ENCODE measurements around the gene CARMIL1. TPM values are rescaled to one million over a fixed set of nuclear protein-coding genes. Genes with fewer than 3 reads are reported as not detected.

CARMIL1 gene
- total RNA-seq, 1 donor from 2014 or later, result 3.4 TPM

DNA sequence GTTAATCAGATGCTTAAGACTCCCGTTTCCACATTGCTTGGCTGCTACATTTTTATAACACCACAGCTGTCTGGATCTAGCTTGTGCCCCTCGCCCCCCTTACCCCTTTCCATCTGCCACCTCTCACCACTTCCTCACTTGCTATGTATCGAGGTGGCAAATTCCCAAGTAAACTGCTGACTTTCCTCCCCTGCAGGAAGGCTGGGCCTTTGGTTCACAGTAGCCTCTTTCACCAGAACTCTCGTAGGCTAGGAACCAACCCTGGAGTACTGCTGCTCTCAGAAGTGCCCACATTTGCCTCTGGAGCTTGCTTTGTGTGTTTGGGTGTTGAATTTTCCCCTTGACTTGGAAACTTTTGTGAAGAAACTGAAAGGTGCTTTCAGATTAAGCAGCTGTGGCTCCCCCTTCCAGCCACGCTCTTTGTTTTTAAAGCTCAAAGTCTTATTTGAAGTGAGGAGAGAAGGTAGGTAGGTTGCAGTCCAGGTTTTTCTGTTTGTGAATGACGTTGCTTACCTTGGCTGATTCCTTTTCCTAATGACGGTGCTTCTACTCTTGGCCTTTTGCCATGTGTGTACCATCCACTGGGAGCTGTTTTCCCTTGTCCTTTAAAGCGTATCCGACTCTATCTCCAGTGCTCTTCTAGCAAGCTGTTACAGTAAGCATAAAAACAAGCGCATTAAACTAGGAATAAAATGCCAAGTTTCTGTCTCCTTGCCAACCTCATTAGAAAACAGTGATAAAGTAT is 90.4 kb downstream of the CARMIL1 start:
- Mint-ChIP-seq H3K27me3 (no peaks in the 10 kb centered on the region), H3K36me3 (ENCODE audit: low read depth) (no peaks in the 10 kb centered on the region), H3K27ac (peak overlapping the region; percentile 22), H3K4me3 (no peak overlapping the region), H3K9me3 (peaks cover 4% of the 10 kb centered on the region), H3K4me1 (peaks cover 70% of the 10 kb centered on the region)
- TF ChIP-seq, protein P1, sequence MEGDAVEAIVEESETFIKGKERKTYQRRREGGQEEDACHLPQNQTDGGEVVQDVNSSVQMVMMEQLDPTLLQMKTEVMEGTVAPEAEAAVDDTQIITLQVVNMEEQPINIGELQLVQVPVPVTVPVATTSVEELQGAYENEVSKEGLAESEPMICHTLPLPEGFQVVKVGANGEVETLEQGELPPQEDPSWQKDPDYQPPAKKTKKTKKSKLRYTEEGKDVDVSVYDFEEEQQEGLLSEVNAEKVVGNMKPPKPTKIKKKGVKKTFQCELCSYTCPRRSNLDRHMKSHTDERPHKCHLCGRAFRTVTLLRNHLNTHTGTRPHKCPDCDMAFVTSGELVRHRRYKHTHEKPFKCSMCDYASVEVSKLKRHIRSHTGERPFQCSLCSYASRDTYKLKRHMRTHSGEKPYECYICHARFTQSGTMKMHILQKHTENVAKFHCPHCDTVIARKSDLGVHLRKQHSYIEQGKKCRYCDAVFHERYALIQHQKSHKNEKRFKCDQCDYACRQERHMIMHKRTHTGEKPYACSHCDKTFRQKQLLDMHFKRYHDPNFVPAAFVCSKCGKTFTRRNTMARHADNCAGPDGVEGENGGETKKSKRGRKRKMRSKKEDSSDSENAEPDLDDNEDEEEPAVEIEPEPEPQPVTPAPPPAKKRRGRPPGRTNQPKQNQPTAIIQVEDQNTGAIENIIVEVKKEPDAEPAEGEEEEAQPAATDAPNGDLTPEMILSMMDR (IDR thresholded peaks at IDR 0.05), result no peak
- ATAC-seq (ENCODE audit: low read depth) (no peak), DNase-seq (no peak)
- ChIA-PET POLR2A (interaction anchor here (0.7 kb wide), 1 partner anchor 35 kb away, joined by 5 read pairs; no protein-coding TSS in a partner anchor), CTCF (no interaction called here)
- intact Hi-C loops (cut with micrococcal nuclease), result loop anchor here (2.0 kb wide), 1 partner anchor 35 kb away; no protein-coding TSS in a partner anchor

DNA sequence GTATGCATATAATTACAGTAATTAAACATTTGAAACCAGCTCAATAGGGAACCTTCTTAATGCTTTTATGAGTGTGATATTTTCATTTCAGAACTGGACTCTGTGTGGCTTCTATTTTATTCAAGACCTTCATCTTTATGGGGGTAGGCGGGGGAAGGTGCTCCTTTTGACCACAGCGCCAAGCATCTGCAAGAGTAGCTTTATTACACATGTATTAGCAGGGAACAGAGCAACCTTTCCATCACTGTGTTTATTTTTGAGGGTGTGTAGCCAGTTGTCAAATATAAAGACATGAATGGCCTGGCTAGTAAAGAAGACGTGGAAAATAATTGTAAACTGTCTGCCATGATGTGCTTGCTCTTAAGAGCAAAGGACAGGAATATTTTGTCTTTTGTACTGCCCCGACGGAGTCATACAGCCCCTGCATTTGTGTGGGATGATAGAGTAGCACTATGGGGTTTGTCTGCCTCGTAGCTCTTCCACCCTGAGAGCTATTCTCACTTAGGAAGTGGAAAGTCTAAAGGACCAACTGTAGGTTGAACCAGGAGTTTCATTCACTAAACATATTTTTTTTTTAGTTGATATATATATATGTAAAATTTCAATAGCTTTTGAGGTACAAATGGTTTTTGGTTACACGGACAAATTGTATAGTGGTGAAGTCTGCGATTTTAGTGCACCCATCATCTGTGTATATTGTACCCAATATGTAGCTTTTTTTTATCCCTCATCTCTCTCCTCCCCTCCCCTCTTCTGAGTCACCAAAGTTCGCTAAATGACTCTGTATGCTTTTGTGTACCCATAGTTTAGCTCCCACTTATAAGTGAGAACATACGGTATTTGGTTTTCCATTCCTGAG is 91.2 kb downstream of the CARMIL1 start:
- H3K4me1 Mint-ChIP-seq, result peaks cover 65% of the 10 kb centered on the region
- no peaks in the 10 kb centered on the region for H3K36me3 Mint-ChIP-seq (ENCODE audit: low read depth)
- intact Hi-C loops (cut with micrococcal nuclease), result no loop called here
- DNase-seq, result no peak
- no peak overlapping the region for H3K4me3 Mint-ChIP-seq
- TF ChIP-seq, protein P1 (IDR thresholded peaks at IDR 0.05), result no peak
- H3K27ac Mint-ChIP-seq, result no peak overlapping the region
- CTCF ChIA-PET, result no interaction called here
- peaks cover 10% of the 10 kb centered on the region for H3K9me3 Mint-ChIP-seq
- POLR2A ChIA-PET, result interaction anchor here (0.6 kb wide), 1 partner anchor 422 kb away, joined by 4 read pairs; no protein-coding TSS in a partner anchor
- no peak for ATAC-seq (ENCODE audit: low read depth)
- no peaks in the 10 kb centered on the region for H3K27me3 Mint-ChIP-seq

DNA sequence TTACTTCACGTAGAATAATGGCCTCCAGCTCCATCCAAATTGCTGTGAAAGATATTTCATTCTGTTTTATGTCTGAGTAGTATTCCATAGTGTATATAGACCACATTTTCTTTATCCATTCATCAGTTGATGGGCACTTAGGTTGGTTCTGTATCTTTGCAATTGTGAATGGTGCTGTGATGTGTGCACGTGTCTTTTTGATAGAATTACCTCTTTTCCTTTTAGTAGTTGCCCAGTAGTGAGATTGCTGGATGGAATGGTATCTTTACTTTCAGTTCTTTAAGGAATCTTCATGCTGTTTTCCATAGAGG is 91.8 kb downstream of the CARMIL1 start:
- DNase-seq (no peak), ATAC-seq (ENCODE audit: low read depth) (no peak)
- POLR2A ChIA-PET, result no interaction called here
- H3K4me3 Mint-ChIP-seq, result no peak overlapping the region
- H3K27me3 Mint-ChIP-seq, result no peaks in the 10 kb centered on the region
- intact Hi-C loops (cut with micrococcal nuclease), result no loop called here
- peaks cover 14% of the 10 kb centered on the region for H3K9me3 Mint-ChIP-seq
- H3K27ac Mint-ChIP-seq, result no peak overlapping the region
- TF ChIP-seq, protein P1 (IDR thresholded peaks at IDR 0.05), result no peak
- CTCF ChIA-PET, result no interaction called here
- H3K4me1 Mint-ChIP-seq, result peaks cover 61% of the 10 kb centered on the region
- no peaks in the 10 kb centered on the region for H3K36me3 Mint-ChIP-seq (ENCODE audit: low read depth)

DNA sequence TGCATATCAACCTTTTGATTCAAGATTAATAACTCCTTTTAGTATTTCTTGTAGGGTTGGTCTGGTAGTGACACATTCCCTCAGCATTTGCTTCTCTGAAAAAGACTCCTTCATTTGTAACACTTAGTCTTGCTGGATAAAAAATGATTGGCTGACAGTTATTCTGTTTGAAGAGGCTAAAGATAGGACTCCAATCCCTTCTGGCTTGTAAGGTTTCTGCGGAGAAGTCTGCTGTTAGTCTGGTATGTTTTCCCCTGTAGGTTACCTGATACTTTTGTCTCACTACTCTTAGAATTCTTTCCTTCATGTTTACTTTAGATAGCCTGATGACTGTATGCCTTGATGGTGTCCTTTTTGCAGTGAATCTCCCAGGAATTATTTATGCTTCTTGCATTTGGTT is 96.0 kb downstream of the CARMIL1 start:
- TF ChIP-seq, protein P1 (IDR thresholded peaks at IDR 0.05), result no peak
- Mint-ChIP-seq H3K4me1 (peaks cover 26% of the 10 kb centered on the region), H3K4me3 (no peak overlapping the region), H3K27me3 (no peaks in the 10 kb centered on the region), H3K36me3 (ENCODE audit: low read depth) (no peaks in the 10 kb centered on the region), H3K27ac (no peak overlapping the region), H3K9me3 (peaks cover 14% of the 10 kb centered on the region)
- ATAC-seq (ENCODE audit: low read depth), result no peak
- intact Hi-C loops (cut with micrococcal nuclease), result no loop called here
- ChIA-PET POLR2A (no interaction called here), CTCF (no interaction called here)
- DNase-seq, result no peak

DNA sequence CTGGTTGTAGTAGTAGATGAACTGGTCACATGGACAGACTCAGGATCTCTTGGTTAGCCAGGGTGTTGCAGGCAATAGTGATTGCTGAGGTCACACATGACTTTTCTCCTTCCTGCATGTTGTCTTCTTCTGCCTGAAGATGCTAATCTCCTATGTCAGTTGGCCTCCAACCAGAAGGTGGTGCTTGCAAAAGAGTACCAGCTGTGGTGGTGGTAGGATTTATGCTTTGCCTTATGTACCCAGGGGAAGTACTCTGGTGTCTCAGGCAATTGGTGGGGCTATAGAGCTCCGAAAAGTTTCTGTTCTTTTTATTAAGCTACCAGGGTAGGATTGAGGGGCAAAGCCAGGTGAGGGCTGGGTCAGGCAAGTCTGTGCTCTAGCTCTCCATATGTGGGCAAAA is 98.5 kb downstream of the CARMIL1 start:
- intact Hi-C loops (cut with micrococcal nuclease), result no loop called here
- Mint-ChIP-seq H3K27me3 (no peaks in the 10 kb centered on the region), H3K9me3 (peaks cover 14% of the 10 kb centered on the region), H3K4me3 (no peak overlapping the region), H3K36me3 (ENCODE audit: low read depth) (no peaks in the 10 kb centered on the region), H3K4me1 (peaks cover 8% of the 10 kb centered on the region), H3K27ac (no peak overlapping the region)
- ATAC-seq (ENCODE audit: low read depth) (no peak), DNase-seq (no peak)
- POLR2A ChIA-PET, result interaction anchor here (1.0 kb wide), 1 partner anchor 11 kb away, joined by 3 read pairs; no protein-coding TSS in a partner anchor
- TF ChIP-seq, protein P1 (IDR thresholded peaks at IDR 0.05), result no peak
- CTCF ChIA-PET, result interaction anchor here (2.1 kb wide), 1 partner anchor 9 kb away, joined by 4 read pairs; no protein-coding TSS in a partner anchor
